Uterus (tissue), 4 donors: Measurements from ENCODE around the gene HMGB4. TPM values are rescaled to one million over a fixed set of nuclear protein-coding genes. Genes with fewer than 3 reads are reported as not detected.

ENCODE experiments used
- DNase-seq, 2 donors: peaks; one replicate each; pipeline ENCODE4 v3.0.0-alpha.2; 2019 to 2020
- H3K27ac ChIP-seq, 2 donors: fragments of 200-600 bp; sonication (generic); 1 replicate in 1 of 2; 2 replicates in 1 of 2; pipeline ENCODE4 v1.5.1; 2016 to 2018
- H3K27me3 ChIP-seq, 2 donors: fragments of 200-600 bp; sonication (generic); one replicate each; pipeline ENCODE4 v1.5.1; 2018 to 2019; ENCODE audit warnings: control low read depth in 1 of 2
- H3K36me3 ChIP-seq, 2 donors: fragments of 200-600 bp; sonication (generic); one replicate each; pipeline ENCODE4 v1.5.1; 2019; ENCODE audit warnings: control low read depth in 1 of 2
- H3K4me1 ChIP-seq, 2 donors: fragments of 200-600 bp; sonication (generic); one replicate each; pipeline ENCODE4 v1.5.1; 2018 to 2019; ENCODE audit warnings: control low read depth in 1 of 2
- H3K4me3 ChIP-seq, 2 donors: fragments of 200-600 bp; sonication (generic); 1 replicate in 1 of 2; 2 replicates in 1 of 2; pipeline ENCODE4 v1.5.1; 2018 to 2019; ENCODE audit warnings: mild to moderate bottlenecking in 1 of 2
- H3K9me3 ChIP-seq, 2 donors: fragments of 200-600 bp; sonication (generic); one replicate each; pipeline ENCODE4 v1.5.1; 2019; ENCODE audit warnings: control low read depth in 1 of 2
- CTCF ChIP-seq, 4 experiments: fragments of 200-600 bp in 2 of 4; fragments of 450-650 bp in 2 of 4; sonication (generic) in 2 of 4; IDR thresholded peaks; one replicate each; pipeline ENCODE4 v1.5.1; 2016 to 2019; ENCODE audit warnings: antibody characterized with exemption in 4 of 4, mild to moderate bottlenecking in 2 of 4, moderate library complexity in 1 of 4
- POLR2A ChIP-seq, 2 donors: fragments of 450-650 bp; IDR thresholded peaks; one replicate each; pipeline ENCODE4 v1.6.1; 2016; ENCODE audit warnings: antibody characterized with exemption in 2 of 2, mild to moderate bottlenecking in 1 of 2, moderate library complexity in 1 of 2
- intact Hi-C: fragments of 100-400 bp; cut with DNase I; formaldehyde crosslinking; loops from one replicate; pipeline ENCODE4 v1.15.1; 2023; ENCODE audit warnings: low total_unique reads
- total RNA-seq, 4 donors: library from RNA; depleted of rRNA in 3 of 4; stranded (reverse); fragments of >200 nt in 3 of 4; gene quantifications; one replicate each; pipeline versions ENCODE4 v1.1.0 to v1.2.4, GENCODE V29; 2014 to 2023
- donor health status: DM: yes; HTN: yes; CAD: no.

HMGB4 gene
- total RNA-seq, 4 donors from 2014 or later = not detected

GRCh38 chr1:33860671-33861070, 3.2 kb upstream of the HMGB4 start:
- intact Hi-C loops = no loop called here
- Histone ChIP-seq H3K4me1 (no peaks in the 10 kb centered on the region), H3K36me3 (no peaks in the 10 kb centered on the region), H3K27ac (no peak overlapping the region), H3K9me3 (no peaks in the 10 kb centered on the region), H3K4me3 (no peak overlapping the region), H3K27me3 (no peaks in the 10 kb centered on the region)
- TF ChIP-seq CTCF (IDR thresholded peaks at IDR 0.05) (no peak), POLR2A (IDR thresholded peaks at IDR 0.05) (no peak)
- DNase-seq = no peak

DNA sequence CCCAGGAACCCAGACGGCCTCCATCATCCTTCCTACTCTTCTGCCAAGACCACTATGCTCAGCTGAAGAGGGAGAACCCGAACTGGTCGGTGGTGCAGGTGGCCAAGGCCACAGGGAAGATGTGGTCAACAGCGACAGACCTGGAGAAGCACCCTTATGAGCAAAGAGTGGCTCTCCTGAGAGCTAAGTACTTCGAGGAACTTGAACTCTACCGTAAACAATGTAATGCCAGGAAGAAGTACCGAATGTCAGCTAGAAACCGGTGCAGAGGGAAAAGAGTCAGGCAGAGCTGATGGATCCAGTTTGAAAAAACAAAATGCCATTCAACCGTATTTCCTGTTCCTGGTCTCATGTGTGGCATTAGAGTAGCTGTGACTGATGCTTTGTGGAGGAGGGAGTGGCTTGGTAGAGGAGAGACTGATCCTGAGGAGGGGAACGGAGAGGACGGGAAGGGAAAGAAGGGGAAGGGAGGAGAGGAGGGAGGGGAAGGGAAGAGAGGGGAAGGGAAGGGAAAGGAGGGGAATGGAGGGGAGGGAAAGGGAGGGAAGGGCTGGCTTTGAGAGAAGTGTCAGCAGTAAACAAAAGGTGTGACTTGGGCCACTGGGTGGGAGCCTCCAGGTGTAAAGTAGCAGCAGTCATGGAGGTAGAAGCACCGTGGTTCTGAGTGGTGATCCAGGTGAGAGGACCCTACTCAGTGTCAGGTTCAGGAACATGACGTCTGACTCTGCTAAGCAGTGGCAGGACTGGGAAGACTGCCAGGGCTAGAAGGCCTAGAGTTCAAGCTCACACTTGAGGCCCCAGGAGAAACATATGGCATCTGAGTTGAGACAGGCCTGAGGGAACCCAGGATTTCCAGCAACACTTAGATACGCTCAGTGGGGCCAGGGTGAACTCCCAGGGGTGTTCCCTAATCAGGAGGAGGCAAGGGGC, 846 bp downstream of the HMGB4 start:
- Histone ChIP-seq H3K9me3 (no peaks in the 10 kb centered on the region), H3K4me3 (no peak overlapping the region), H3K27me3 (no peaks in the 10 kb centered on the region), H3K36me3 (no peaks in the 10 kb centered on the region), H3K27ac (no peak overlapping the region), H3K4me1 (no peaks in the 10 kb centered on the region)
- no peak for DNase-seq
- TF ChIP-seq POLR2A (IDR thresholded peaks at IDR 0.05) (no peak), CTCF (IDR thresholded peaks at IDR 0.05) (no peak)
- intact Hi-C loops = no loop called here

DNA sequence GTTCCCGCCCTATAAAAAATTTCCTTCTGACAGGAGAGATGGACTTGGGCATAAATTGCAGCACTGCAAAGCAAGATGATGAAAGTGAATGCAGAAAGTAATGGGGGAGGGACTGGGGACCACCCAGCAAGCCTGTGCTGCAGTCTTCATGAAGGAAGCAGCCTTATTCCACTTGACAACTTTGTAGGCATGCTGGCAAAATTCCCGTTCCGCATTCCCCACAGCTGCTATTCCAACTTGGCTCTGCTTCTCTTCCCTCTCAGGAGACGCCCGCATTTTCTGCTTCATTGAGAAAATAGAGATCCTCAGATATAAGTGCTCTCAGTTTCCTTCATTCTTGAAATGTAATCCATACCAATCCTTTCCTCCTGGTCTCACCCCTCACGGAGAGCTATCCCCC, 2.4 kb downstream of the HMGB4 start:
- no peak overlapping the region for H3K4me3 ChIP-seq
- H3K4me1 ChIP-seq = no peaks in the 10 kb centered on the region
- DNase-seq = no peak
- no peaks in the 10 kb centered on the region for H3K9me3 ChIP-seq
- H3K27ac ChIP-seq = no peak overlapping the region
- TF ChIP-seq CTCF (IDR thresholded peaks at IDR 0.05) = no peak
- intact Hi-C loops = no loop called here
- H3K27me3 ChIP-seq = no peaks in the 10 kb centered on the region
- no peaks in the 10 kb centered on the region for H3K36me3 ChIP-seq

- no peaks in the 10 kb centered on the region for H3K36me3 ChIP-seq
- DNase-seq = no peak
- H3K9me3 ChIP-seq = no peaks in the 10 kb centered on the region
- no peak overlapping the region for H3K27ac ChIP-seq
- no peaks in the 10 kb centered on the region for H3K4me1 ChIP-seq
- no peaks in the 10 kb centered on the region for H3K27me3 ChIP-seq
- intact Hi-C loops = no loop called here
- H3K4me3 ChIP-seq = no peak overlapping the region
- no peak for TF ChIP-seq POLR2A (IDR thresholded peaks at IDR 0.05)
Measured at GRCh38 chr1:33867684-33868083, 3.8 kb downstream of the HMGB4 start.

GRCh38 chr1:33872275-33872674, 8.4 kb downstream of the HMGB4 start:
- Histone ChIP-seq H3K27ac (no peak overlapping the region), H3K27me3 (no peaks in the 10 kb centered on the region), H3K9me3 (no peaks in the 10 kb centered on the region), H3K4me3 (no peak overlapping the region), H3K4me1 (no peaks in the 10 kb centered on the region), H3K36me3 (no peaks in the 10 kb centered on the region)
- intact Hi-C loops = no loop called here
- TF ChIP-seq POLR2A (IDR thresholded peaks at IDR 0.05) (no peak), CTCF (IDR thresholded peaks at IDR 0.05) (no peak)
- DNase-seq = no peak
